ENCODE data around the gene UBR2.
"Not testable (repeated sequence)": the region's sequence is repeated elsewhere in the genome, so short reads cannot be mapped to it uniquely, and the experiment has no call there.

UBR2 gene

GRCh38 chr6:42690872-42691271 lies 127.0 kb downstream of the UBR2 start:
- H3K36me3 ChIP-seq (ENCODE audit: control insufficient read depth in 2 of 2, insufficient read depth in 2 of 2, low read length in 2 of 2): peaks cover 38 to 46% of the 10 kb centered on the region in 2 donors
- H3K4me3 ChIP-seq (ENCODE audit: low read length in 2 of 2): no peak overlapping the region
- peaks cover 5% of the 10 kb centered on the region for H3K4me1 ChIP-seq (ENCODE audit: control insufficient read depth, insufficient read depth, low read length)
- H3K9me3 ChIP-seq (ENCODE audit: control insufficient read depth in 2 of 2, low read length in 2 of 2): no peaks in the 10 kb centered on the region
- H3K9ac ChIP-seq (ENCODE audit: low read length in 2 of 2): no peak overlapping the region
- no peaks in the 10 kb centered on the region for H3K27me3 ChIP-seq (ENCODE audit: control insufficient read depth in 1 of 2, insufficient read depth in 2 of 2, low read length in 2 of 2)
- no peak overlapping the region for H3K27ac ChIP-seq (ENCODE audit: low read length)

- H3K9ac ChIP-seq (ENCODE audit: low read length in 2 of 2): no peak overlapping the region
- H3K27me3 ChIP-seq (ENCODE audit: control insufficient read depth in 1 of 2, insufficient read depth in 2 of 2, low read length in 2 of 2): no peaks in the 10 kb centered on the region
- peak overlapping the region; percentile 33 for H3K27ac ChIP-seq (ENCODE audit: low read length)
- H3K4me3 ChIP-seq (ENCODE audit: low read length in 2 of 2): no peak overlapping the region
- peaks cover 5% of the 10 kb centered on the region for H3K4me1 ChIP-seq (ENCODE audit: control insufficient read depth, insufficient read depth, low read length)
- H3K9me3 ChIP-seq (ENCODE audit: control insufficient read depth in 2 of 2, low read length in 2 of 2): no peaks in the 10 kb centered on the region
- H3K36me3 ChIP-seq (ENCODE audit: control insufficient read depth in 2 of 2, insufficient read depth in 2 of 2, low read length in 2 of 2): peaks cover 40 to 46% of the 10 kb centered on the region in 2 donors
Observed at GRCh38 chr6:42692137-42692911, 128.5 kb downstream of the UBR2 start.

- Histone ChIP-seq H3K4me3 (ENCODE audit: low read length in 2 of 2) (no peak overlapping the region), H3K9ac (ENCODE audit: low read length in 2 of 2) (no peak overlapping the region), H3K9me3 (ENCODE audit: control insufficient read depth in 2 of 2, low read length in 2 of 2) (no peaks in the 10 kb centered on the region), H3K27ac (ENCODE audit: low read length) (peak overlapping the region; percentile 24), H3K4me1 (ENCODE audit: control insufficient read depth, insufficient read depth, low read length) (peaks cover 5% of the 10 kb centered on the region), H3K36me3 (ENCODE audit: control insufficient read depth in 2 of 2, insufficient read depth in 2 of 2, low read length in 2 of 2) (peaks cover 28 to 39% of the 10 kb centered on the region in 2 donors), H3K27me3 (ENCODE audit: control insufficient read depth in 1 of 2, insufficient read depth in 2 of 2, low read length in 2 of 2) (no peaks in the 10 kb centered on the region)
Observed at GRCh38 chr6:42693725-42694323, 130.0 kb downstream of the UBR2 start.

GRCh38 chr6:42694586-42694985 lies 130.8 kb downstream of the UBR2 start:
- H3K9ac ChIP-seq (ENCODE audit: low read length in 2 of 2): no peak overlapping the region
- H3K36me3 ChIP-seq (ENCODE audit: control insufficient read depth in 2 of 2, insufficient read depth in 2 of 2, low read length in 2 of 2): peaks cover 21 to 32% of the 10 kb centered on the region in 2 donors
- H3K4me1 ChIP-seq (ENCODE audit: control insufficient read depth, insufficient read depth, low read length): peaks cover 5% of the 10 kb centered on the region
- H3K27ac ChIP-seq (ENCODE audit: low read length): no peak overlapping the region
- H3K9me3 ChIP-seq (ENCODE audit: control insufficient read depth in 2 of 2, low read length in 2 of 2): no peaks in the 10 kb centered on the region
- no peaks in the 10 kb centered on the region for H3K27me3 ChIP-seq (ENCODE audit: control insufficient read depth in 1 of 2, insufficient read depth in 2 of 2, low read length in 2 of 2)
- H3K4me3 ChIP-seq (ENCODE audit: low read length in 2 of 2): no peak overlapping the region

GRCh38 chr6:42696526-42697267 lies 132.9 kb downstream of the UBR2 start:
- Histone ChIP-seq H3K4me3 (ENCODE audit: low read length in 2 of 2) (no peak overlapping the region), H3K9me3 (ENCODE audit: control insufficient read depth in 2 of 2, low read length in 2 of 2) (no peaks in the 10 kb centered on the region), H3K9ac (ENCODE audit: low read length in 2 of 2) (no peak overlapping the region), H3K4me1 (ENCODE audit: control insufficient read depth, insufficient read depth, low read length) (peaks cover 5% of the 10 kb centered on the region), H3K27ac (ENCODE audit: low read length) (peak overlapping the region; percentile 18), H3K27me3 (ENCODE audit: control insufficient read depth in 1 of 2, insufficient read depth in 2 of 2, low read length in 2 of 2) (no peaks in the 10 kb centered on the region), H3K36me3 (ENCODE audit: control insufficient read depth in 2 of 2, insufficient read depth in 2 of 2, low read length in 2 of 2) (peaks cover 9 to 14% of the 10 kb centered on the region in 2 donors)

- peak overlapping the region; percentile 18 for H3K27ac ChIP-seq (ENCODE audit: low read length)
Observed at GRCh38 chr6:42697268-42697655, 133.4 kb downstream of the UBR2 start.

GRCh38 chr6:42698217-42698616 lies 134.4 kb downstream of the UBR2 start:
- H3K9me3 ChIP-seq (ENCODE audit: control insufficient read depth in 2 of 2, low read length in 2 of 2): no peaks in the 10 kb centered on the region
- no peaks in the 10 kb centered on the region for H3K27me3 ChIP-seq (ENCODE audit: control insufficient read depth in 1 of 2, insufficient read depth in 2 of 2, low read length in 2 of 2)
- H3K9ac ChIP-seq (ENCODE audit: low read length in 2 of 2): no peak overlapping the region
- no peak overlapping the region for H3K4me3 ChIP-seq (ENCODE audit: low read length in 2 of 2)
- peaks cover 2% of the 10 kb centered on the region for H3K4me1 ChIP-seq (ENCODE audit: control insufficient read depth, insufficient read depth, low read length)
- peaks cover 2 to 12% of the 10 kb centered on the region in 2 donors for H3K36me3 ChIP-seq (ENCODE audit: control insufficient read depth in 2 of 2, insufficient read depth in 2 of 2, low read length in 2 of 2)
- H3K27ac ChIP-seq (ENCODE audit: low read length): no peak overlapping the region

More at GRCh38 chr6:42697268-42697655, 133.4 kb downstream of the UBR2 start:
- Histone ChIP-seq H3K9ac (ENCODE audit: low read length in 2 of 2) (no peak overlapping the region), H3K9me3 (ENCODE audit: control insufficient read depth in 2 of 2, low read length in 2 of 2) (no peaks in the 10 kb centered on the region), H3K36me3 (ENCODE audit: control insufficient read depth in 2 of 2, insufficient read depth in 2 of 2, low read length in 2 of 2) (peaks cover 8 to 12% of the 10 kb centered on the region in 2 donors), H3K27me3 (ENCODE audit: control insufficient read depth in 1 of 2, insufficient read depth in 2 of 2, low read length in 2 of 2) (no peaks in the 10 kb centered on the region), H3K4me1 (ENCODE audit: control insufficient read depth, insufficient read depth, low read length) (peaks cover 3% of the 10 kb centered on the region), H3K4me3 (ENCODE audit: low read length in 2 of 2) (no peak overlapping the region)

- peaks cover 4% of the 10 kb centered on the region for H3K4me1 ChIP-seq (ENCODE audit: control insufficient read depth, insufficient read depth, low read length)
- H3K36me3 ChIP-seq (ENCODE audit: control insufficient read depth in 2 of 2, insufficient read depth in 2 of 2, low read length in 2 of 2): peaks cover 0 to 1% of the 10 kb centered on the region in 2 donors
- H3K9me3 ChIP-seq (ENCODE audit: control insufficient read depth in 2 of 2, low read length in 2 of 2): no peaks in the 10 kb centered on the region
- no peak overlapping the region for H3K4me3 ChIP-seq (ENCODE audit: low read length in 2 of 2)
- no peak overlapping the region for H3K9ac ChIP-seq (ENCODE audit: low read length in 2 of 2)
- H3K27ac ChIP-seq (ENCODE audit: low read length): no peak overlapping the region
- H3K27me3 ChIP-seq (ENCODE audit: control insufficient read depth in 1 of 2, insufficient read depth in 2 of 2, low read length in 2 of 2): no peaks in the 10 kb centered on the region
Observed at GRCh38 chr6:42702200-42702599, 138.4 kb downstream of the UBR2 start.

GRCh38 chr6:42702786-42703185 lies 139.0 kb downstream of the UBR2 start:
- H3K4me1 ChIP-seq (ENCODE audit: control insufficient read depth, insufficient read depth, low read length); H3K9ac ChIP-seq (ENCODE audit: low read length in 2 of 2); H3K27ac ChIP-seq (ENCODE audit: low read length); H3K36me3 ChIP-seq (ENCODE audit: control insufficient read depth in 2 of 2, insufficient read depth in 2 of 2, low read length in 2 of 2); H3K27me3 ChIP-seq (ENCODE audit: control insufficient read depth in 1 of 2, insufficient read depth in 2 of 2, low read length in 2 of 2); H3K9me3 ChIP-seq (ENCODE audit: control insufficient read depth in 2 of 2, low read length in 2 of 2); H3K4me3 ChIP-seq (ENCODE audit: low read length in 2 of 2): not testable (repeated sequence)

- Histone ChIP-seq H3K9me3 (ENCODE audit: control insufficient read depth in 2 of 2, low read length in 2 of 2) (no peaks in the 10 kb centered on the region), H3K4me1 (ENCODE audit: control insufficient read depth, insufficient read depth, low read length) (peaks cover 4% of the 10 kb centered on the region), H3K9ac (ENCODE audit: low read length in 2 of 2) (peak overlapping the region; percentile 62 to 66), H3K27me3 (ENCODE audit: control insufficient read depth in 1 of 2, insufficient read depth in 2 of 2, low read length in 2 of 2) (no peaks in the 10 kb centered on the region), H3K4me3 (ENCODE audit: low read length in 2 of 2) (peak overlapping the region; percentile 74 to 93), H3K36me3 (ENCODE audit: control insufficient read depth in 2 of 2, insufficient read depth in 2 of 2, low read length in 2 of 2) (no peaks in the 10 kb centered on the region), H3K27ac (ENCODE audit: low read length) (peak overlapping the region; percentile 18)
Observed at GRCh38 chr6:42704251-42704936, 140.6 kb downstream of the UBR2 start.
